GM12892 (cell line): ENCODE results near the gene OR8B12.

Source experiments
- POLR2A ChIP-seq: IDR thresholded peaks from 2 replicates; pipeline ENCODE4 v1.6.1; 2011; ENCODE audit warnings: low read depth, low read length, control low read depth
- POLR2AphosphoS5 ChIP-seq: IDR thresholded peaks from 2 replicates; pipeline ENCODE4 v1.6.1; 2011; ENCODE audit warnings: low read depth, low read length, control low read depth
- TAF1 ChIP-seq: IDR thresholded peaks from 2 replicates; pipeline ENCODE4 v1.6.1; 2011; ENCODE audit warnings: low read depth, mild to moderate bottlenecking, control low read depth, low read length, borderline replicate concordance

DNA sequence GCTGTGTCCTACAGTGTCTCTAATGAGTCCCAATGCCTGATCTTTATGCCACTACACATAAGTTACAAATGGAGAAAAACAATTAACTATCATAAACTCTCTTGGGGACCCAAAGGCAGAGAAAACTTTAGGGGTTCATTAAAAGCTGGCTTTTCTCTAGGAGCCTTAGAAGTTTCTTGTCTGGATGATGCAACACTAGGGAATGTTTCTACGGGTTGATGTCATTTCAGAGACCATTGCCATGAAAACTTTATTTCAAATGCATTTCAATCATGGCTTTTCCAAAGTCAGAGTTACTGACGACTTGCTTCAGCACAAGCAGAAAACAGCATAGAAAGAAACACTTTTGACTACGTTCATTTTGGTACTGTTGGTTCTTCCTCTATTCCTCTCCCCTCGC lies 8.5 kb upstream of the OR8B12 start:
- no peak for TF ChIP-seq POLR2A
- TF ChIP-seq POLR2AphosphoS5, result no peak
- no peak for TF ChIP-seq TAF1
